DND-41 (cell line): ENCODE data around the gene SCNM1.

Source experiments
- CTCF ChIP-seq: IDR thresholded peaks from 2 replicates; pipeline ENCODE4 v1.5.1; 2012; ENCODE audit warnings: borderline replicate concordance, low read length, moderate library complexity, mild to moderate bottlenecking; ENCODE audit not compliant: poor library complexity, severe bottlenecking; ENCODE audit errors: extremely low read depth
- EZH2 ChIP-seq: IDR thresholded peaks from 3 replicates; pipeline ENCODE4 v1.6.1; 2012; ENCODE audit warnings: borderline replicate concordance, low read depth, mild to moderate bottlenecking, moderate library complexity, low read length, inconsistent platforms; ENCODE audit not compliant: severe bottlenecking

GRCh38 chr1:151184211-151184610, 18.3 kb downstream of the SCNM1 start:
- no peak for TF ChIP-seq EZH2
- no peak for TF ChIP-seq CTCF
